K562 treated with DMSO at 1 percent for 24 hours (cell line): ENCODE data around the gene COLQ. TPM values are rescaled to one million over a fixed set of nuclear protein-coding genes. Genes with fewer than 3 reads are reported as not detected.

Experiments used
- total RNA-seq: library from RNA; unstranded; fragments of 300-600 nt; gene quantifications from 2 replicates; pipeline ENCODE4 v1.2.3, GENCODE V29; 2022; ENCODE audit warnings: low read depth; ENCODE audit not compliant: insufficient read depth

COLQ gene
- 0.25 TPM in 1 of 2 replicates, not detected in the other for total RNA-seq

GRCh38 chr3:15521573-15521965 is at the start of gene COLQ:
Gene COLQ, minus strand, starts transcription at chr3:15521706. Its CDS starts 81 bp downstream, at chr3:15521625.

DNA sequence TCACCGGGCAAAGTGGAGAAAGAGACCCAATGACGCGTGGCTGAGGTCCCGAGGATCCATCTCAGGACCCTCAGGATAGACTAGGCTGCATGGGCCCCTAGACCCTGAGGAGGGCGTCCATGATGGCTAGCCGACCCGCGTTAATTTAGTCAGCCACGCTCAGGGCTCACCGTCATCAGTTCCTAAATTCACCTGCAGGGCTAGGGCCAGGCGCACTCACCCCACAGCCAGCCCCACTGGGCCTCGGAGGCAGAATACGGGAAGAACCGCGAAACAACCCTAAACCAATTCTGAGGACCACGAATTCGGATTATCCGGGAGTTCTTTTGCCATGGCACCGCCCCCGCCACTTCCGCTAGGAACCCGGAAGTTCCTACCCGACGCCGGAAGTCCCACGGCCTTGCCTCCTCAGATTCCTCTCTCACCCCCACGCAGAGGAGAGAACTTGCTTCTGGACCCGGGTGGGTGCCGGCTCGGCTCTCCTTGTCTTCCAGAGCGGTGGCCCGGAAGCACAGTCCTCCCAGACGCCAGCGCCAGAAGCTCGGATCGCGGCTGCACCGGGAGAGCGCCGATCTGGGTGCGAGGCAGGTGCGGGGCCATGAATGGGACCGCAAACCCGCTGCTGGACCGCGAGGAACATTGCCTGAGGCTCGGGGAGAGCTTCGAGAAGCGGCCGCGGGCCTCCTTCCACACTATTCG is 94.2 kb downstream of the COLQ start, which contains the start of the genes EAF1 and METTL6:
TSS of gene EAF1 (plus strand) at position 417 of the 699 bp plus-strand sequence. CDS start at position 599, 182 bp downstream.
TSS of gene METTL6 (minus strand) at position 363 of the 699 bp plus-strand sequence. CDS start 1,033 bp downstream, outside the sequence.

Other genes with a start within 250 kb of the COLQ start
- 16.8 and 22.3 TPM in 2 replicates for gene SH3BP5, start 189.1 kb downstream of the COLQ start, total RNA-seq
- 13.0 and 13.5 TPM in 2 replicates for gene METTL6, start 94.2 kb downstream of the COLQ start, total RNA-seq
- gene EAF1, start 94.1 kb downstream of the COLQ start, total RNA-seq: 14.9 and 18.7 TPM in 2 replicates
- 53.1 and 58.6 TPM in 2 replicates for gene HACL1, start 79.9 kb upstream of the COLQ start, total RNA-seq
- 14.8 and 15.3 TPM in 2 replicates for gene BTD, start 80.0 kb upstream of the COLQ start, total RNA-seq